ENCODE results near the gene PRM1. TPM values are rescaled to one million over a fixed set of nuclear protein-coding genes. Genes with fewer than 3 reads are reported as not detected.

The PRM1 gene
- total RNA-seq, 2 donors from 2014 or later = not detected

DNA sequence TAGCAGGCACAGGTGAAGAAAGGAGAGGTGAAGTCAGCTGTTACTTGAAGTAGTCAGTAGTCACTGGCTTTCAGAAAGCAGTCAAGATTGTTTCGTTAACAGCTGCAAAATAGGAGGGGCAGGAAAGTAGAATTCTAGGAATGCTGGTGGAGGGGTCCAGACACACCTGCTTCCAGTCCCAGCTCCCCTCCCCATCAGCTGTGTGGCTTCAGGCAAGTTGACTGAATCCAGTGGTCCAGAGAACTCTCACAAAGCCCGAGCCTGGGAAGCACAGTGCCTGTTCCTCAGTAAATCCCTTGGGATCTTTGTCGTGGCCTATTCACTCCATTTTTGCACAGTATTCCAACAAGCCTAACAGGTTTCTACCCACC, 20.5 kb downstream of the PRM1 start:
- no peak overlapping the region for H3K27ac Mint-ChIP-seq
- DNase-seq = peak; percentile 60
- H3K27me3 ChIP-seq (ENCODE audit: control insufficient read depth, insufficient read depth, low read length, poor library complexity, severe bottlenecking) = no peaks in the 10 kb centered on the region

DNA sequence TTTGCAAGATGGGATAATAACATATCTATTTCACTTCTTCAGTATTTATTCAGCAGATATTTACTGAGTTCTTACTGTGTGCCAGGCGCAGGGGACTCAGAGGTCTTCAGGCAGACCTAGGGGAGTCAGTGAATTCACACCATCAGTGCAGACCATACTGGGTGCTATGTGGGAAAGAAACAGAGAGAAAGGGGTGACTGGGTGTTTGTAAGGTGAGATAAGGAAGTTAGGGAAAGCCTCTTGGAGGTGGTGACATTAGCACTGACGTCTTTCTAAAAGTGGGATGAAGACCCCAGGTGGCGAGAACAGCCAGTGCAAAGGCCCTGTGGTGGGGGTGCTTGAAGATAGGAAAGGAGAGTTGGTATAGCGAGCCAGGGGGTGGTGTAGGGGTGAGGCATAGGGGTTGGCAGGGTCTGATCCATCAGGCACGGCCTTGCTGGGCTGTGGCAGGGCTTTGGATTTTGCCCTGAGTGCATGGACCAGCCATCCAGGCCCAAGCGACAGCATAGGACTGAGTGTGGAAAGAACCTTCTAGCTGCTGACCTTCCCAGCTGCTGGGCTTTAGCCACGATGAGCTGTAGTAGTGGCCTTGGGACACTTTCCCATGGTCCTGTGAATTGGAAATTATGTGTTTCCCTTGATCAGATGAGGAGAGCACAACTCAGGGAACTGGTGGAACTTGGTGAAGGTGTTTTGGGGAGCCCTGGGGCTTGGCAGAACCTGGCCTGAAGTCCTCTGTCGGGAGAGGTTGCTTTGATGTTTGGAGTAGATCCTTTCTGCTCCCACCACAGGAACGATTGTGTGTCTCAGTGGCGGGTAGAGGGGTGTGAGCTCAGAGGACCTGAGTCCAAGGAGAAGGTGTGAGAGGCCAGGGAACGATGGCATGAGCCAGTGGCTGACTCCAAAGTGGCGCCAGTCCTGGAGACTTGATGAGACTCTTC, 21.2 kb downstream of the PRM1 start:
- Histone ChIP-seq H3K27me3 (ENCODE audit: control insufficient read depth, insufficient read depth, low read length, poor library complexity, severe bottlenecking) (no peaks in the 10 kb centered on the region), H3K27ac (ENCODE audit: low read depth, low read length) (no peak overlapping the region), H3K4me1 (ENCODE audit: control insufficient read depth, insufficient read depth, low read length) (no peaks in the 10 kb centered on the region), H3K36me3 (ENCODE audit: control insufficient read depth, insufficient read depth, low read length) (no peaks in the 10 kb centered on the region), H3K9me3 (ENCODE audit: control insufficient read depth, low read length) (no peaks in the 10 kb centered on the region), H3K9ac (ENCODE audit: extremely low read depth, low read length, poor library complexity, severe bottlenecking) (no peak overlapping the region), H3K4me3 (ENCODE audit: low read length) (no peak overlapping the region)
- no peak overlapping the region for H3K27ac Mint-ChIP-seq
- H3K9me3 Mint-ChIP-seq = no peaks in the 10 kb centered on the region
- H3K36me3 Mint-ChIP-seq (ENCODE audit: low read depth) = no peaks in the 10 kb centered on the region
- H3K4me1 Mint-ChIP-seq = peaks cover 4% of the 10 kb centered on the region
- TF ChIP-seq, protein P1, sequence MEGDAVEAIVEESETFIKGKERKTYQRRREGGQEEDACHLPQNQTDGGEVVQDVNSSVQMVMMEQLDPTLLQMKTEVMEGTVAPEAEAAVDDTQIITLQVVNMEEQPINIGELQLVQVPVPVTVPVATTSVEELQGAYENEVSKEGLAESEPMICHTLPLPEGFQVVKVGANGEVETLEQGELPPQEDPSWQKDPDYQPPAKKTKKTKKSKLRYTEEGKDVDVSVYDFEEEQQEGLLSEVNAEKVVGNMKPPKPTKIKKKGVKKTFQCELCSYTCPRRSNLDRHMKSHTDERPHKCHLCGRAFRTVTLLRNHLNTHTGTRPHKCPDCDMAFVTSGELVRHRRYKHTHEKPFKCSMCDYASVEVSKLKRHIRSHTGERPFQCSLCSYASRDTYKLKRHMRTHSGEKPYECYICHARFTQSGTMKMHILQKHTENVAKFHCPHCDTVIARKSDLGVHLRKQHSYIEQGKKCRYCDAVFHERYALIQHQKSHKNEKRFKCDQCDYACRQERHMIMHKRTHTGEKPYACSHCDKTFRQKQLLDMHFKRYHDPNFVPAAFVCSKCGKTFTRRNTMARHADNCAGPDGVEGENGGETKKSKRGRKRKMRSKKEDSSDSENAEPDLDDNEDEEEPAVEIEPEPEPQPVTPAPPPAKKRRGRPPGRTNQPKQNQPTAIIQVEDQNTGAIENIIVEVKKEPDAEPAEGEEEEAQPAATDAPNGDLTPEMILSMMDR (conservative IDR thresholded peaks at IDR 0.05) = no peak
- peaks cover 8% of the 10 kb centered on the region for H3K27me3 Mint-ChIP-seq (ENCODE audit: insufficient read depth)
- WGBS, 2 experiments (ENCODE audit: insufficient coverage in 1 of 2, insufficient read length in 1 of 2) = 81 to 100% methylated on average over 7 to 12 of the region's 12 CpGs
- no peak overlapping the region for H3K4me3 Mint-ChIP-seq
- no peak for DNase-seq

More for the DNA sequence above, 20.5 kb downstream of the PRM1 start:
- TF ChIP-seq, protein P1 (conservative IDR thresholded peaks at IDR 0.05) = no peak
- H3K36me3 ChIP-seq (ENCODE audit: control insufficient read depth, insufficient read depth, low read length) = no peaks in the 10 kb centered on the region
- no peaks in the 10 kb centered on the region for H3K9me3 ChIP-seq (ENCODE audit: control insufficient read depth, low read length)
- WGBS, 2 experiments (ENCODE audit: insufficient coverage in 1 of 2, insufficient read length in 1 of 2) = 71 to 83% methylated on average over 1 to 3 of the region's 3 CpGs
- Mint-ChIP-seq H3K36me3 (ENCODE audit: low read depth) (no peaks in the 10 kb centered on the region), H3K27me3 (ENCODE audit: insufficient read depth) (peaks cover 8% of the 10 kb centered on the region), H3K9me3 (no peaks in the 10 kb centered on the region), H3K4me1 (peaks cover 4% of the 10 kb centered on the region), H3K4me3 (no peak overlapping the region)
- H3K9ac ChIP-seq (ENCODE audit: extremely low read depth, low read length, poor library complexity, severe bottlenecking) = no peak overlapping the region
- H3K4me3 ChIP-seq (ENCODE audit: low read length) = no peak overlapping the region
- no peak overlapping the region for H3K27ac ChIP-seq (ENCODE audit: low read depth, low read length)
- H3K4me1 ChIP-seq (ENCODE audit: control insufficient read depth, insufficient read depth, low read length) = no peaks in the 10 kb centered on the region

DNA sequence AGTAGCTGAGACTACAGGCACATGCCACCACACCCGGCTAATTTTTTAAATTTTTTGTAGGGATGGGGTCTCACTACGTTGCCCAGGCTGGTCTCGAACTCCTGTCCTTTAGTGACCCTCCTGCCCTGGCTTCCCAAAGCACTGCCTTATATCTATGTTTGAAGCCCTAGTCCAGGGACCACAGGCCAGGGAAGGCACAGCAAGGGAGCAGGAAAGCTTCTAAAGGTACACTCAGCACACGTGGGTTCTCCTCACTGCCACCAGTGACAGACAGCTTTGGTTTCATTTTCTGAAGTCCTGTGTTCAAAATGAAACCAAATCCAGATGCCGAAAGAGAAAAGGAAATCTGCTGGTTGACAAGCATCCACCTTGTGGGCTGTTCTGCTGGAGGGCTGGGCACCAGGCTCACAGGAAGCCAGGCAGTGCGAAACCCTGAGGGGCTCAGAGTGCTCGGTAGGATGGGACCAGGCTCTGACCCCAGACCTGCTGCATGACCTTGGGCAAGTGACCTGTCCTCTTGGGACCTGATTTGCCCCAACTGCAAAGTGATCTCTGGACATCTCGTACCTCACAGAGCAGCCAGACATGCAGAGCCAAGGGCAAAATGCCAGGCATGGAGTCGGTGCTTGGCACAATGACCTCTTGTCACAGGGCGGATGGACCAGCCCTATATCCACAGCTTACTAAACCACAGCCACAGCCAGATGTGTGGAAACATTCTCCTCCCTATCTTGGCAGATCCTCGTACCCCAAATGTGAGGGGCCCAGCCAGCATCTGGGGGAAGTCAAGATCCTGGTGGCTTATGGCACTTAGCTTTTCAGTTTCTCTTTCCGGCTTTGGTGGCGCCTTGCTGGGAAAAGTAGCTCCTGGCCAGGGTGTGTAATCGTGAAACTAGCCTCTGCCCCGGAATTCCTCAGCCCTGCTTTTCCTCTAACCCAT, 22.3 kb downstream of the PRM1 start:
- WGBS, 2 experiments (ENCODE audit: insufficient coverage in 1 of 2, insufficient read length in 1 of 2) = 89 to 92% methylated on average over 12 to 15 of the region's 15 CpGs
- no peak for DNase-seq
- H3K4me1 ChIP-seq (ENCODE audit: control insufficient read depth, insufficient read depth, low read length) = no peaks in the 10 kb centered on the region
- H3K27me3 ChIP-seq (ENCODE audit: control insufficient read depth, insufficient read depth, low read length, poor library complexity, severe bottlenecking) = no peaks in the 10 kb centered on the region
- H3K4me1 Mint-ChIP-seq = peaks cover 4% of the 10 kb centered on the region
- peaks cover 8% of the 10 kb centered on the region for H3K27me3 Mint-ChIP-seq (ENCODE audit: insufficient read depth)
- TF ChIP-seq, protein P1 (conservative IDR thresholded peaks at IDR 0.05) = no peak
- H3K36me3 ChIP-seq (ENCODE audit: control insufficient read depth, insufficient read depth, low read length) = no peaks in the 10 kb centered on the region
- no peak overlapping the region for H3K4me3 ChIP-seq (ENCODE audit: low read length)
- H3K4me3 Mint-ChIP-seq = no peak overlapping the region
- no peak overlapping the region for H3K9ac ChIP-seq (ENCODE audit: extremely low read depth, low read length, poor library complexity, severe bottlenecking)
- H3K36me3 Mint-ChIP-seq (ENCODE audit: low read depth) = no peaks in the 10 kb centered on the region
- no peak overlapping the region for H3K27ac ChIP-seq (ENCODE audit: low read depth, low read length)
- no peak overlapping the region for H3K27ac Mint-ChIP-seq
- no peaks in the 10 kb centered on the region for H3K9me3 Mint-ChIP-seq
- H3K9me3 ChIP-seq (ENCODE audit: control insufficient read depth, low read length) = no peaks in the 10 kb centered on the region
